SK-N-SH (cell line): ENCODE data around the gene SORCS3. TPM values are rescaled to one million over a fixed set of nuclear protein-coding genes. Genes with fewer than 3 reads are reported as not detected.

Experiments
- CTCF ChIA-PET: fragments of 300-600, 350-600 bp; formaldehyde crosslinking; extraction: SDS; loops from one replicate; lab custom pipeline; 2021; lab: Yijun Ruan, JAX
- POLR2A ChIA-PET: fragments of 350-600 bp; sonication (Branson Sonifier 250); formaldehyde crosslinking; extraction: SDS; loops from one replicate; lab custom pipeline; 2020; ENCODE audit warnings: antibody characterized with exemption, inconsistent platforms; lab: Yijun Ruan, JAX
- DNase-seq: peaks from one replicate; pipeline ENCODE4 v3.0.0; 2012
- H2AFZ ChIP-seq: fragments of 200-600 bp; sonication (generic); 2 replicates; pipeline ENCODE4 v1.8.1; 2016; ENCODE audit warnings: antibody characterized with exemption, mild to moderate bottlenecking, low read depth
- H3F3A ChIP-seq: fragments of 200-600 bp; sonication (generic); replicated peaks from 2 replicates; pipeline ENCODE3; 2016; ENCODE audit warnings: antibody characterized with exemption, mild to moderate bottlenecking; ENCODE audit not compliant: insufficient read depth
- H3K27ac ChIP-seq, 2 experiments: fragments of 200-500 bp in 1 of 2; fragments of 200-600 bp in 1 of 2; sonication (Bioruptor generic) in 1 of 2; sonication (generic), shearing (Covaris generic) in 1 of 2; 2 replicates each; pipeline versions ENCODE4 v1.5.1 to v1.6.1; 2014 to 2016; ENCODE audit warnings: low read depth in 2 of 2, inconsistent platforms in 1 of 2, low read length in 1 of 2, mild to moderate bottlenecking in 1 of 2, mixed read lengths in 1 of 2
- H3K27me3 ChIP-seq: fragments of 200-600 bp; sonication (generic), shearing (Covaris generic); 2 replicates; pipeline ENCODE4 v1.6.1; 2016; ENCODE audit warnings: mixed run types; ENCODE audit not compliant: insufficient read depth
- H3K36me3 ChIP-seq, 2 experiments: fragments of 200-500 bp in 1 of 2; fragments of 200-600 bp in 1 of 2; sonication (Bioruptor generic) in 1 of 2; sonication (generic) in 1 of 2; replicated peaks in 1 of 2; 2 replicates each; pipeline versions ENCODE3 to v1.5.1; 2014 to 2016; ENCODE audit warnings: low read length in 1 of 2, mild to moderate bottlenecking in 1 of 2; ENCODE audit not compliant: insufficient read depth in 2 of 2, control insufficient read depth in 1 of 2
- H3K4me1 ChIP-seq, 2 experiments: fragments of 200-500 bp in 1 of 2; fragments of 200-600 bp in 1 of 2; sonication (Bioruptor generic) in 1 of 2; sonication (generic), shearing (Covaris generic) in 1 of 2; 2 replicates each; pipeline versions ENCODE4 v1.5.1 to v1.6.1; 2014 to 2016; ENCODE audit warnings: low read depth in 1 of 2, low read length in 1 of 2, mixed run types in 1 of 2; ENCODE audit not compliant: insufficient read depth in 2 of 2, control insufficient read depth in 1 of 2
- H3K4me2 ChIP-seq: fragments of 200-600 bp; sonication (generic), shearing (Covaris generic); 2 replicates; pipeline ENCODE4 v1.6.1; 2017; ENCODE audit warnings: mixed run types
- H3K4me3 ChIP-seq, 2 experiments: fragments of 200-500 bp in 1 of 2; fragments of 200-600 bp in 1 of 2; sonication (Bioruptor generic) in 1 of 2; sonication (generic), shearing (Covaris generic) in 1 of 2; 2 replicates each; pipeline versions ENCODE4 v1.5.1 to v1.8.1; 2014 to 2016; ENCODE audit warnings: low read depth in 2 of 2, inconsistent platforms in 1 of 2, low read length in 1 of 2, mild to moderate bottlenecking in 1 of 2, mixed read lengths in 1 of 2, moderate library complexity in 1 of 2
- H3K79me2 ChIP-seq: fragments of 200-600 bp; sonication (generic); 2 replicates; pipeline ENCODE4 v1.8.1; 2017; ENCODE audit warnings: mild to moderate bottlenecking; ENCODE audit not compliant: insufficient read depth
- H3K9ac ChIP-seq: fragments of 200-600 bp; sonication (generic); 2 replicates; pipeline ENCODE4 v1.6.1; 2017; ENCODE audit warnings: mixed run types
- H3K9me2 ChIP-seq: fragments of 200-600 bp; sonication (generic); 2 replicates; pipeline ENCODE4 v1.6.1; 2017; ENCODE audit warnings: mixed run types
- H3K9me3 ChIP-seq: fragments of 200-600 bp; sonication (generic); 2 replicates; pipeline ENCODE4 v1.6.1; 2017; ENCODE audit warnings: mixed run types, mild to moderate bottlenecking, moderate library complexity
- H4K20me1 ChIP-seq: fragments of 200-600 bp; sonication (generic); 2 replicates; pipeline ENCODE4 v1.6.1; 2017; ENCODE audit warnings: mild to moderate bottlenecking, mixed run types; ENCODE audit not compliant: insufficient read depth
- CHD2 ChIP-seq: fragments of 150-350 bp; IDR thresholded peaks from 2 replicates; pipeline ENCODE4 v1.6.1; 2018; ENCODE audit warnings: low read length; ENCODE audit not compliant: partially characterized antibody
- FOXJ3 ChIP-seq: sonication (generic); formaldehyde crosslinking; IDR thresholded peaks from 2 replicates; pipeline ENCODE4 v1.5.1; 2020; ENCODE audit warnings: mild to moderate bottlenecking, missing genetic modification reagents
- FOXM1 ChIP-seq: IDR thresholded peaks from 2 replicates; pipeline ENCODE4 v1.4.0; 2012; ENCODE audit warnings: low read depth, mild to moderate bottlenecking
- GABPA ChIP-seq: IDR thresholded peaks from 2 replicates; pipeline ENCODE4 v1.4.0; 2012; ENCODE audit warnings: low read depth, mild to moderate bottlenecking
- IRF3 ChIP-seq: fragments of 150-350 bp; IDR thresholded peaks from 2 replicates; pipeline ENCODE4 v1.6.1; 2016; ENCODE audit warnings: mild to moderate bottlenecking, low read depth, low read length
- MEF2A ChIP-seq: IDR thresholded peaks from 2 replicates; pipeline ENCODE4 v1.4.0; 2012; ENCODE audit warnings: low read depth, borderline replicate concordance
- MXI1 ChIP-seq: IDR thresholded peaks from 2 replicates; pipeline ENCODE4 v1.6.1; 2012; ENCODE audit warnings: mild to moderate bottlenecking, low read depth, low read length, improper control_type of control experiment
- NFIC ChIP-seq: IDR thresholded peaks from 2 replicates; pipeline ENCODE4 v1.4.0; 2012; ENCODE audit warnings: borderline replicate concordance
- NRF1 ChIP-seq: IDR thresholded peaks from 2 replicates; pipeline ENCODE4 v1.6.1; 2012; ENCODE audit warnings: low read depth, mild to moderate bottlenecking, low read length
- PBX3 ChIP-seq: IDR thresholded peaks from 2 replicates; pipeline ENCODE4; 2012
- POLR2AphosphoS5 ChIP-seq: IDR thresholded peaks from 2 replicates; pipeline ENCODE4 v1.6.1; 2012; ENCODE audit warnings: low read depth, low read length
- SIN3A ChIP-seq: IDR thresholded peaks from 2 replicates; pipeline ENCODE4 v1.6.1; 2012; ENCODE audit warnings: low read depth, mild to moderate bottlenecking, low read length, moderate library complexity, borderline replicate concordance
- TEAD4 ChIP-seq: IDR thresholded peaks from 2 replicates; pipeline ENCODE4 v1.4.0; 2012; ENCODE audit warnings: mild to moderate bottlenecking, borderline replicate concordance; ENCODE audit not compliant: insufficient read depth
- USF1 ChIP-seq: IDR thresholded peaks from 2 replicates; pipeline ENCODE4 v1.4.0; 2012; ENCODE audit warnings: low read depth, borderline replicate concordance
- WGBS: methylation state at CpG from one replicate; pipeline ENCODE4 v1.1.6; 2017; ENCODE audit warnings: low lambda C conversion rate; 5-methylcytosine and 5-hydroxymethylcytosine counted together
- polyA plus RNA-seq, 3 experiments: library from polyadenylated mRNA; depleted of rRNA; stranded (reverse); fragments of >200 nt; gene quantifications; 2 replicates each; pipeline ENCODE4 v1.2.3, GENCODE V29; 2012
- TF ChIP-seq, protein P1 (sequence below): fragments of 150-350 bp; IDR thresholded peaks from 2 replicates; pipeline ENCODE4 v1.6.1; 2017; ENCODE audit warnings: antibody characterized with exemption, low read length, low read depth, borderline replicate concordance
- TF ChIP-seq, protein P2 (sequence below): IDR thresholded peaks from 2 replicates; pipeline ENCODE4 v1.4.0; 2012; ENCODE audit warnings: low read depth
- TF ChIP-seq, protein P3 (sequence below): fragments of 200-600 bp; sonication (generic); IDR thresholded peaks from 2 replicates; pipeline ENCODE4 v1.6.1; 2017; ENCODE audit warnings: antibody characterized with exemption, mild to moderate bottlenecking, moderate library complexity

Gene SORCS3
- polyA plus RNA-seq, 1 of the 3 experiments (the other 2 are of a cell fraction): not detected

DNA sequence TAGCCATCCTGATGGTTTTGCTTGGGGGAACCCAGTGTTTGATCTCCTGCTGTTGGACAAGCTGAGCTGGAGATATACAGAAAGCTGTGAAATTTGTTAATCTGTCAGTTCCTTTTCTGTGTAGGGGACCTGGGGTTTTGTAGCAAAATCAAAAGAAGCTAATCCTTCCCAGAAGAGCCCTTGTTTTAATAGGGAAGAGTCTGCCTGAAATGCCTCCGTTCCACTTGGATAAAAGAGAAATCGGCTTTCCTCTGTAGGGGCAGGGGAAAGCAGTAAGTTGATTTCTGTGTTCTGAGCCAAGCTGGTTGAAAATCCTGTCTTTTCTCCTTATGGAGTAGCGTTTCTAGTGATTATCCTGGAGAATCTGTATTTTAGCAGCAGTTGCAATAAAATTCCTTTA, 472.6 kb downstream of the SORCS3 start:
- Histone ChIP-seq H3K4me2 (no peak overlapping the region), H3K36me3 (no peaks in the 10 kb centered on the region), H3K4me1 (no peaks in the 10 kb centered on the region), H2AFZ (no peak overlapping the region)
- TF ChIP-seq NFIC (no peak), FOXJ3 (CRISPR knock-in tag) (no peak), CHD2 (no peak), NRF1 (no peak), TEAD4 (no peak), MXI1 (no peak), GABPA (no peak), IRF3 (no peak), FOXM1 (no peak), SIN3A (no peak), USF1 (no peak), MEF2A (no peak), POLR2AphosphoS5 (no peak), PBX3 (no peak)
- TF ChIP-seq, protein P1, sequence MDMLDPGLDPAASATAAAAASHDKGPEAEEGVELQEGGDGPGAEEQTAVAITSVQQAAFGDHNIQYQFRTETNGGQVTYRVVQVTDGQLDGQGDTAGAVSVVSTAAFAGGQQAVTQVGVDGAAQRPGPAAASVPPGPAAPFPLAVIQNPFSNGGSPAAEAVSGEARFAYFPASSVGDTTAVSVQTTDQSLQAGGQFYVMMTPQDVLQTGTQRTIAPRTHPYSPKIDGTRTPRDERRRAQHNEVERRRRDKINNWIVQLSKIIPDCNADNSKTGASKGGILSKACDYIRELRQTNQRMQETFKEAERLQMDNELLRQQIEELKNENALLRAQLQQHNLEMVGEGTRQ: no peak
- TF ChIP-seq, protein P2, sequence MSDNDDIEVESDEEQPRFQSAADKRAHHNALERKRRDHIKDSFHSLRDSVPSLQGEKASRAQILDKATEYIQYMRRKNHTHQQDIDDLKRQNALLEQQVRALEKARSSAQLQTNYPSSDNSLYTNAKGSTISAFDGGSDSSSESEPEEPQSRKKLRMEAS: no peak
- TF ChIP-seq, protein P3, sequence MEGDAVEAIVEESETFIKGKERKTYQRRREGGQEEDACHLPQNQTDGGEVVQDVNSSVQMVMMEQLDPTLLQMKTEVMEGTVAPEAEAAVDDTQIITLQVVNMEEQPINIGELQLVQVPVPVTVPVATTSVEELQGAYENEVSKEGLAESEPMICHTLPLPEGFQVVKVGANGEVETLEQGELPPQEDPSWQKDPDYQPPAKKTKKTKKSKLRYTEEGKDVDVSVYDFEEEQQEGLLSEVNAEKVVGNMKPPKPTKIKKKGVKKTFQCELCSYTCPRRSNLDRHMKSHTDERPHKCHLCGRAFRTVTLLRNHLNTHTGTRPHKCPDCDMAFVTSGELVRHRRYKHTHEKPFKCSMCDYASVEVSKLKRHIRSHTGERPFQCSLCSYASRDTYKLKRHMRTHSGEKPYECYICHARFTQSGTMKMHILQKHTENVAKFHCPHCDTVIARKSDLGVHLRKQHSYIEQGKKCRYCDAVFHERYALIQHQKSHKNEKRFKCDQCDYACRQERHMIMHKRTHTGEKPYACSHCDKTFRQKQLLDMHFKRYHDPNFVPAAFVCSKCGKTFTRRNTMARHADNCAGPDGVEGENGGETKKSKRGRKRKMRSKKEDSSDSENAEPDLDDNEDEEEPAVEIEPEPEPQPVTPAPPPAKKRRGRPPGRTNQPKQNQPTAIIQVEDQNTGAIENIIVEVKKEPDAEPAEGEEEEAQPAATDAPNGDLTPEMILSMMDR: no peak
- TF ChIP-seq, all 33 proteins: peak for 0
- H3K9me2 ChIP-seq: no peaks in the 10 kb centered on the region
- no peaks in the 10 kb centered on the region for H4K20me1 ChIP-seq
- H3K27ac ChIP-seq: no peak overlapping the region
- H3K4me3 ChIP-seq: no peak overlapping the region
- ChIA-PET POLR2A (no interaction called here), CTCF (no interaction called here)
- no peaks in the 10 kb centered on the region for H3K27me3 ChIP-seq
- DNase-seq: no peak
- 4% methylated on average over 3 of the region's 3 CpGs for WGBS
- H3K9ac ChIP-seq: no peak overlapping the region
- no peaks in the 10 kb centered on the region for H3F3A ChIP-seq
- 0 out of 2 replicates have a peak, but pooled peaks cover 4% of the 10 kb centered on the region for H3K9me3 ChIP-seq
- H3K79me2 ChIP-seq: no peaks in the 10 kb centered on the region
